Stimulated activated memory B cell treated with anti-CD40 and anti-IgM and Interleukin-4, amounts not matched to agents 10 μg/mL and 1 μg/mL and 100 μg/mL, for 72 hours (primary cell): ENCODE data around the gene C2CD2L.
"Not testable (repeated sequence)": the region's sequence is repeated elsewhere in the genome, so short reads cannot be mapped to it uniquely, and the experiment has no call there.

Experiments
- ATAC-seq: fragments of 150-1000 bp; cut with Tn5 transposase; 2 replicates; pipeline ENCODE4 v1.10.0; 2021
- H3K27ac Mint-ChIP-seq: one replicate; pipeline ENCODE4 v1.8.0; 2022; ENCODE audit warnings: mild to moderate bottlenecking, mixed read lengths
- H3K27me3 Mint-ChIP-seq: one replicate; pipeline ENCODE4 v1.8.0; 2022; ENCODE audit warnings: mixed read lengths
- H3K36me3 Mint-ChIP-seq: one replicate; pipeline ENCODE4 v1.8.0; 2022; ENCODE audit warnings: mixed read lengths
- H3K4me1 Mint-ChIP-seq: one replicate; pipeline ENCODE4 v1.8.0; 2022; ENCODE audit warnings: mixed read lengths
- H3K4me3 Mint-ChIP-seq: one replicate; pipeline ENCODE4 v1.8.0; 2022; ENCODE audit warnings: mild to moderate bottlenecking, moderate library complexity, mixed read lengths
- H3K9me3 Mint-ChIP-seq: one replicate; pipeline ENCODE4 v1.8.0; 2022; ENCODE audit warnings: mixed read lengths

The C2CD2L gene

DNA sequence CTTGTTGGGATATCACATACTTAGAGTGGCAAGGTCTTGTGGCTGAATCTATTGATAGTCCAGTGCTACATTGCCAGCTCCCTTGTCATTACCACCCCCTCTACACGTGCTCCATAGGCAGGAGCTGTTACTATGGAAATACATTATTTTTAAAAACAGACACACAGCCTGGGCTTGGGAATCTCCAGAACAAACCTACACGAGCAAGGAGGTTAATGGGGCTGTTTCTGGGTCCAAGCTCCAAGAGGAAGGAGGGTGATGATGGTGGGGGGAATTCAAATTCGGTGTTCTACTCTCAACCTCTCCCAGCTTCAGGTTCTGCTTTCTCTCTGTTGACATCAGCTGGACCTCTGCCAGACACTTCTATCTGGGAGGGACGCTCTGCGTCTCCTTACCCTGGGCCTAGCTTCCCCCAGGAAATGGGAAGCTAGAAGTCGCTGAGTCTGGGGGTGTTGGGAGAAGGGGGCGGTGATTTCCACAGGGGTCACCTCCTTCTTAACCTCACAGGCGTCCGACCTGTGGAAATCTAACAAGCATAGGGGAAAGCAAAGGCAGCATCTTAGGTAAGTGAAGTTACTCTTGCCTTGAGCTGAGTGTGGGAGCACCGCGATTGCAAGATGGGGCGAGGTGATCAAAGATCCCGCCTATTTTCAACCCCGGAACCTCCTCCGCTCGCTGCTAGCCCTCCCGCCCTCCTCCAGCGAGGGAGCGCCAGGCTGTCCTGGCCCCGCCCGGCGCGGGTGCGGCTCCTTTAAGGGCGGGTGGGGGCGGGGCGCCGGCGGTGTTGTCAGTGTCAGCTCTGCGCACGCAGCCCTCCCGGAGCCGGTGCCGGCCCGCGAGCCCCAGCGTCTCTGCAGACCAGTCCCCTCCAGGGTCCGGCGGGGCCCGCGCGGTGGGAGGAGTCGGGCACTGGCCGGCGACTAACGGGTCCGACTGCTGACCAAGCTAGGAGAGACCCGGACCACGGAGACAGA is at the start of gene C2CD2L:
Gene C2CD2L (plus strand): TSS at position 781 of the 974 bp plus-strand sequence. CDS start 398 bp downstream, outside the sequence.
- H3K4me3 Mint-ChIP-seq: peak within 1 kb of the TSS; percentile 88
- peaks cover 16% of the 10 kb centered on the region for H3K36me3 Mint-ChIP-seq
- ATAC-seq: peak; percentile 95
- no peaks in the 10 kb centered on the region for H3K9me3 Mint-ChIP-seq
- H3K27me3 Mint-ChIP-seq: no peaks in the 10 kb centered on the region
- H3K4me1 Mint-ChIP-seq: peaks cover 34% of the 10 kb centered on the region
- peak within 1 kb of the TSS; percentile 93 for H3K27ac Mint-ChIP-seq

DNA sequence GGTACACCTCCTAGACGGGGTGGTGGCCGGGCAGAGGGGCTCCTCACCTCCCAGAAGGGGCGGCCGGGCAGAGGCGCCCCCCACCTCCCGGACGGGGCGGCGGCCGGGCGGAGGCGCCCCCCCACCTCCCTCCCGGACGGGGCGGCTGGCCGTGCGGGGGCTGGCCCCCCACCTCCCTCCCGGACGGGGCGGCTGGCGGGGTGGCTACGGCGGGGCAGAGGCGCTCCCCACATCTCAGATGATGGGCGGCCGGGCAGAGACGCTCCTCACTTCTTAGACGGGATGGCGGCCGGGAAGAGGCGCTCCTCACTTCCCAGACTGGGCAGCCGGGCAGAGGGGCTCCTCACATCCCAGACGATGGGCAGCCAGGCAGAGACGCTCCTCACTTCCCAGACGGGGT is 48.0 kb upstream of the C2CD2L start:
- H3K27ac Mint-ChIP-seq, H3K27me3 Mint-ChIP-seq, H3K4me3 Mint-ChIP-seq, ATAC-seq, H3K9me3 Mint-ChIP-seq: not testable (repeated sequence)
- peaks cover 32% of the 10 kb centered on the region for H3K4me1 Mint-ChIP-seq
- H3K36me3 Mint-ChIP-seq: peaks cover 18% of the 10 kb centered on the region

DNA sequence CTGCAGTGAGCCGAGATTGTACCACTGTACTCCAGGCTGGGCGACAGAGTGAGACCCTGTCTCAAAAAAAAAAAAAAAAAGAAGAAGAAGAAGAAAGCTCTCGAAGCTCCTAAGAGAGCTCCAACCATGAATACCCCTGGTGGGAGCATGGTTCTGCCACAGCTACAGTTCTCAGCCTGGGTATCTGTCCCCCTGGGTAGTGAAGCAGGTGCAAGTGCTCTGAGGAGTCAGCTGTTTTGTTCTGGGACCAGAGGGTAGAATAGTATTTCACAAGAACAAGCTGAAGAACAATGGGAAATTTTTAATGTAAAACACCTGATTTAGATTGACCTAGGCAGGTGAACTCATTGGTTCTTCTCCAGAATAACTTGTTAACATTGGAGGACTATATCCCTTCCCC is 45.9 kb upstream of the C2CD2L start:
- Mint-ChIP-seq H3K4me1 (peaks cover 30% of the 10 kb centered on the region), H3K27ac (no peak overlapping the region)

DNA sequence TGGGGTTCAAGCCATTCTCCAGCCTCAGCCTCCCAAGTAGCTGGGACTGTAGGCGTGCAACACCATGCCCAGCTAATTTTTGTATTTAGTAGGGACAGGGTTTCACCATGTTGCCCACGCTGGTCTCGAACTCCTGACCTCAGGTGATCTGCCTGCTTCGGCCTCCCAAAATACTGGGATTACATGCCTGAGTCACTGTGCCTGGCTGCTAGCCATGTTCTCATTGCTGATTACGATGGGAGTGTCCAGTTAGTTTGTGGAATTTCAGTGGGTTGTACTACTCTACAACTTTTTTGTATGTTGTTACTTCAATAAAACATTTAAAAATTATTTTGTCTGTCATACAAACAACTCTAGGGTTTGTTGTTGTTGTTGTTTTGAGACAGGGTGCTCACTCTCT is 44.4 kb upstream of the C2CD2L start:
- Mint-ChIP-seq H3K36me3 (no peaks in the 10 kb centered on the region), H3K9me3 (no peaks in the 10 kb centered on the region), H3K27ac (no peak overlapping the region), H3K4me3 (no peak overlapping the region), H3K4me1 (peaks cover 30% of the 10 kb centered on the region), H3K27me3 (no peaks in the 10 kb centered on the region)
- ATAC-seq: no peak

More for the DNA sequence above, 45.9 kb upstream of the C2CD2L start:
- no peaks in the 10 kb centered on the region for H3K36me3 Mint-ChIP-seq
- no peak for ATAC-seq
- H3K4me3 Mint-ChIP-seq: no peak overlapping the region
- no peaks in the 10 kb centered on the region for H3K27me3 Mint-ChIP-seq
- H3K9me3 Mint-ChIP-seq: no peaks in the 10 kb centered on the region

DNA sequence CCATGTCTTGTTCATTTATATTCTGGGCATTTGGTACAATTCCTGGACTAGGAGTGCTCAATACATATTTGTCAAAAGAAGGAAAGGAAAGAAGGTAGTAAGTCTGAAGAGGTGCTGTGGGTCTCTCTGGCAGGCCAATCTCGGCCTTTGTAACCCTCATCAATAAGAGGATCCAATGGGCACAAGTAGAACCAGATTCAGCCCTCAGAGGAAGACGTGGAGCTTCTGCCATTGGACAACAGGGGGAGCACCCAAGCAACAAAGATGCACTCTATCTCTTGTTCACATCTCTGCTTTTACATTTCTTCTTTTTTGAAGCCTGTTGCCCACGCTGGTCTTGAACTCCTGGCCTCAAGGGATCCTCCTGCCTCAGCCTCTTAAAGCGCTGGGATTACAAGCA is 41.8 kb upstream of the C2CD2L start:
- Mint-ChIP-seq H3K4me3 (no peak overlapping the region), H3K27me3 (no peaks in the 10 kb centered on the region), H3K4me1 (peaks cover 31% of the 10 kb centered on the region), H3K36me3 (peaks cover 11% of the 10 kb centered on the region), H3K9me3 (no peaks in the 10 kb centered on the region), H3K27ac (no peak overlapping the region)
- no peak for ATAC-seq

DNA sequence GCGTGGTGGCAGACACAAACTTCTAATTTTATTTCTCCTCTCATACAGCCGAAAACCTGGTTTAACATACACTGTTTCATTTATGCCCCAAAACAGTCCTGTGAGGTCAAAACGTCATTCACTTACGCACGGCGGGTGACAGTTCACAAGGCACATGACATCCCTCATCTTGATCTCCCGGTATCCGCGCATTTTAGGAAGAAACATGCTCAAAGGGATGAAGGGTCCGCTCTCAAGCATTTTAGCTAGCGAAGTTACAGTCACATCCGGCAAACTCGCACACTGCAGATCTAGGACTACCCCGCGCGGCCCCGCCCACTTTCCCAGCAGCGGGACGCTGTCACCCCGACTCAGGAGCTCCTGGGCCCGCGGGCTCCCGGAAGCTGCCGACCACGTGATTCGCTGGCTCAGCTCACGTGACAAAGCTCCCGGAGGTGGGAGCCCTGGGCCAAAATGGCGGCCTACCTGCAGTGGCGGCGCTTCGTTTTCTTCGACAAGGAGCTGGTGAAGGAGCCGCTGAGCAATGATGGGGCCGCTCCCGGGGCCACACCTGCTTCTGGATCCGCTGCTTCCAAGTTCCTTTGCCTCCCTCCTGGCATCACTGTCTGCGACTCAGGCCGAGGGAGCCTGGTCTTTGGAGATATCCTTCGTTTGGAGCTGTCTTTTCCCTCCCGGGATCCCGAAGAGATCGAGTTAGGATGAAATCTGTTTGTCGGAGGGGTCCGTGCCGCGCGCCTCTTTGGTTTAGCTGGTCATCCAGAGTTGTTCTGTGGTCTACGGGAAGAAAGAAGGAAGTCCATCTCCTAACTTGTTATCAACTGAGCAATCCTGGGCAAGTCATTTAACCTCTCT is 39.5 kb upstream of the C2CD2L start, which contains the start of gene VPS11:
Gene VPS11 (plus strand): TSS at position 448 of the 852 bp plus-strand sequence. CDS start 6 bp downstream, at position 454.
- peak within 1 kb of the TSS; percentile 89 for H3K27ac Mint-ChIP-seq
- peak; percentile 99 for ATAC-seq
- peak within 1 kb of the TSS; percentile 84 for H3K4me3 Mint-ChIP-seq
- H3K27me3 Mint-ChIP-seq: no peaks in the 10 kb centered on the region
- H3K9me3 Mint-ChIP-seq: no peaks in the 10 kb centered on the region
- peaks cover 23% of the 10 kb centered on the region for H3K36me3 Mint-ChIP-seq
- H3K4me1 Mint-ChIP-seq: peaks cover 33% of the 10 kb centered on the region

DNA sequence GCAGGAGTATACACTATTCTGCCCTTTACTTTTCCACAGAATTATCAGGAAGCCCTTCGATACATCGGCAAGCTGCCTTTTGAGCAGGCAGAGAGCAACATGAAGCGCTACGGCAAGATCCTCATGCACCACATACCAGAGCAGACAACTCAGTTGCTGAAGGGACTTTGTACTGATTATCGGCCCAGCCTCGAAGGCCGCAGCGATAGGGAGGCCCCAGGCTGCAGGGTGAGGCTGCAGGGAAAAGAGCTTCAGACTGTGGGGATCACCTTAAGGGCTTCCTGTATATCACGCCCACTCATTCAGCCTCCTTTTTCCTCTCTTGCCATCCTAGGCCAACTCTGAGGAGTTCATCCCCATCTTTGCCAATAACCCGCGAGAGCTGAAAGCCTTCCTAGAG is 29.3 kb upstream of the C2CD2L start:
- Mint-ChIP-seq H3K36me3 (peaks cover 68% of the 10 kb centered on the region), H3K9me3 (no peaks in the 10 kb centered on the region), H3K4me3 (no peak overlapping the region), H3K27me3 (no peaks in the 10 kb centered on the region), H3K27ac (no peak overlapping the region), H3K4me1 (peaks cover 3% of the 10 kb centered on the region)
- no peak for ATAC-seq

DNA sequence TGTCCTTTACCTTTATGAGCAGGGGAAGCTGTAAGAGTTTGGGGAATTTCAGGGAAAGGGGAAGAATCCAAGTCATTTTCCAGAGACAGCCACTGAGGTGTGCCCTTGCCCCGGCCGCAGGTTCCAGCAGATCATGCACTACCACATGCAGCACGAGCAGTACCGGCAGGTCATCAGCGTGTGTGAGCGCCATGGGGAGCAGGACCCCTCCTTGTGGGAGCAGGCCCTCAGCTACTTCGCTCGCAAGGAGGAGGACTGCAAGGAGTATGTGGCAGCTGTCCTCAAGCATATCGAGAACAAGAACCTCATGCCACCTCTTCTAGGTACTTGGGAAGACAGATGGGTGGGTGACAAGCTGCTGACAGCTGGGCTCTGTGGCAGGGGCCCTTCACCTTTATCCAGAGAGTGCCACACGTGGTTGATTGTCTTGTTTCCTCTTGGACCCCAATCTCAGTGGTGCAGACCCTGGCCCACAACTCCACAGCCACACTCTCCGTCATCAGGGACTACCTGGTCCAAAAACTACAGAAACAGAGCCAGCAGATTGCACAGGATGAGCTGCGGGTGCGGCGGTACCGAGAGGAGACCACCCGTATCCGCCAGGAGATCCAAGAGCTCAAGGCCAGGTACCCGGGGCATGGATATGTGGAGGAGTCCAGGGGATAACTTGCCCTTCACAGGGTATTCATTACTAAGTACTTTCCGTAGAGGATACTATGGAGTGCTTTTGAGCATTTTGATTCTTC is 28.3 kb upstream of the C2CD2L start:
- Mint-ChIP-seq H3K4me1 (no peaks in the 10 kb centered on the region), H3K9me3 (no peaks in the 10 kb centered on the region), H3K36me3 (peaks cover 60% of the 10 kb centered on the region), H3K27ac (no peak overlapping the region), H3K27me3 (no peaks in the 10 kb centered on the region), H3K4me3 (no peak overlapping the region)
- no peak for ATAC-seq

DNA sequence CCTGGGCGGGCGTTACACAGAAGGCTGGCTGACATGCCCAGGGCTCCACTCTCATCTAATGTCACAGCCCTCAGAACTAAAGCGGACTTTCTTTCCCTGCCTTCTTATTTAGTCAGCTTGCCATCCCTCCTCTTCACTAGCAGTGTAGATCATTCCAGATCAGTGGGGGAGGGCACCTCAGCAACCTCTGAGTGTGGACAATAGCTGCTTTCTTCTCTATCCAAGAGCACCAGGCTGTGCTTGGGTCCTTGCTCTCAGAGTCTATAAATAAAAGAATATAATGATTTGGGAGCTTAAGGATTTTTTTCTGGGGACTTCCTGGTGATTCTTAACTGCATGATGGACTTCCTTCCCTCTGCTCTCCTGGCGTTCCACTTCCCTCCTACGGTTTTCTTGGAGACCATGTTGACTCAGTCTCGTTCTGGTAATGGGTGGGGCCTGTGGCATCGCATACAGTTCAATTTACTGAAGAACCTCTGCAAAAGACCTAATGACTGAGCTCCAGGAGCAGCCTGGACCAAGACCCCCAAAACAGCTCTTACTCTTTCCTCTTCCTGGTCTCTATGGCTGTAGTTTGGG is 25.4 kb upstream of the C2CD2L start:
- Mint-ChIP-seq H3K4me3 (no peak overlapping the region), H3K4me1 (peaks cover 18% of the 10 kb centered on the region), H3K27ac (no peak overlapping the region), H3K36me3 (peaks cover 52% of the 10 kb centered on the region), H3K27me3 (no peaks in the 10 kb centered on the region), H3K9me3 (no peaks in the 10 kb centered on the region)
- no peak for ATAC-seq

DNA sequence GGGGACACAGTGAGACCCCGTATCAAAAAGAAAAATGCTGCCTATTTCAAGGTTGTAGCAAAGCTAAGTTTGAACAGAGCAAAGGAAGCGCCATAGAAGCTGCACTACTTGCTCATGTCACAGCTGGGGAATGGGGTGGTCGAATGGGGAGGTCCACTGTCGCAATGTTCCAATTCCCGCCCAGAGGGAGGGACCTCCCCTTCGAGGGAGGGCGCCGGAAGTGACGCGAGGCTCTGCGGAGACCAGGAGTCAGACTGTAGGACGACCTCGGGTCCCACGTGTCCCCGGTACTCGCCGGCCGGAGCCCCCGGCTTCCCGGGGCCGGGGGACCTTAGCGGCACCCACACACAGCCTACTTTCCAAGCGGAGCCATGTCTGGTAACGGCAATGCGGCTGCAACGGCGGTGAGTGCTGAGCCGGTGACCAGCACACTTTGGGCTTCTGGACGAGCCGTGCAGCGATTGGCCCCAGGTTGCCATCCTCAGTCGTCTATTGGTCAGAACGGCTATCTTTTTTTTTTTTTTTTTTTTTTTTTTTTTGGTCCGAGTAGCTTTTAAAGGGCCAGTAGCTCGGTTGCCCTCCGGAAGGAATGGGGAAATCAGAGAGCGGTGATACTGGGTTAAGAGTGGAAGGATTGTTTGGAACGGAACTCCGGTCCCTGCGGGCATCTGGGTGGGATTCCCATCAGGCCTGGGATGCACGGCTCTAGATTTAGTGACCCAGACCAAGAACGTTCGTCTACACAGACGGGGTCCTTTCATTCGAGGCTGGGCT is 22.3 kb upstream of the C2CD2L start, which contains the start of gene HMBS:
Gene HMBS (plus strand): TSS at position 219 of the 774 bp plus-strand sequence. CDS start 153 bp downstream, at position 372.
- ATAC-seq: peak; percentile 97
- H3K27ac Mint-ChIP-seq: peak within 1 kb of the TSS; percentile 97
- no peaks in the 10 kb centered on the region for H3K27me3 Mint-ChIP-seq
- H3K4me1 Mint-ChIP-seq: peaks cover 28% of the 10 kb centered on the region
- H3K36me3 Mint-ChIP-seq: peaks cover 27% of the 10 kb centered on the region
- peak within 1 kb of the TSS; percentile 96 for H3K4me3 Mint-ChIP-seq
- no peaks in the 10 kb centered on the region for H3K9me3 Mint-ChIP-seq

DNA sequence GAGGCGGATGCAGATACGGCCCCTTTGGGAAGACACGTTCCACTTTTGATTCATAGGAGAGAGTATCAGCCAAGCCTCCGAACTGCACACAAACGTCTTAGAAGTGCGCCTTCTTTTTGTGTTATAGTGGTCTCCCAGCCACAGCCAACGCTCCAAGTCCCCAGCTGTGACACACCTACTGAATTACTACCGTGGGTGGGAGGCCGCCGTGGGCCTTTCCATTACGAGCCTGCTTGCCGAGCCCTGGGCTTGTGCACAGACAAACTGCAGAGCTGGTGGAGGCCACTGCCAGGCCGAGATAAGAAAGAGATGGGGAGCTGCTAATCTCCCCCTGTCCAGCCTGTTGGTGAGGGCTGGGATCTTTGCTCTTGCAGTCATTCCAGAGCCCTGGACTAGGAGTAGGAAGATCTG is 21.7 kb upstream of the C2CD2L start:
- H3K27me3 Mint-ChIP-seq: no peaks in the 10 kb centered on the region
- ATAC-seq: peak; percentile 35
- peak overlapping the region; percentile 97 for H3K27ac Mint-ChIP-seq
- H3K36me3 Mint-ChIP-seq: peaks cover 30% of the 10 kb centered on the region
- H3K9me3 Mint-ChIP-seq: no peaks in the 10 kb centered on the region
- peaks cover 34% of the 10 kb centered on the region for H3K4me1 Mint-ChIP-seq
- H3K4me3 Mint-ChIP-seq: peak overlapping the region; percentile 96

DNA sequence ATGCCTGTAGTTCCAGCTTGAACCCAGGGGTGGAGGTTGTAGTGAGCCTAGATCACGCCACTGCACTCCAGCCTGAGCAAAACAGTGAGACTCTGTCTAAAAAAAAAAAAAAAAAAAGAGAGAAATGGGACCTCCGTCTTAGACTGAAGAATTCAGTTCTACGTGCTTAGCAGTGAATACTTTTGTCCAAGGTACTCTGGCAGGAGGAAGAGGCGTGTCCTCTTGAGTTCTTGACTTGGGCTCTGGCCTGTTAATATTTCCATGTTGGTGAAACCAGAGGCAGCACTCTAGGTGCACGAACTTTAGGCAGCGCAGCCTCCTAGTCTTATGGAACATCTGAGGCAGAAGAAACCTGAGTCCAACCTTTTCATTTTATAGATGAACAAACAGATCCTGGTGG is 20.0 kb upstream of the C2CD2L start:
- no peak for ATAC-seq
- Mint-ChIP-seq H3K4me1 (peaks cover 34% of the 10 kb centered on the region), H3K27ac (no peak overlapping the region), H3K36me3 (peaks cover 17% of the 10 kb centered on the region), H3K27me3 (no peaks in the 10 kb centered on the region), H3K4me3 (no peak overlapping the region), H3K9me3 (no peaks in the 10 kb centered on the region)

DNA sequence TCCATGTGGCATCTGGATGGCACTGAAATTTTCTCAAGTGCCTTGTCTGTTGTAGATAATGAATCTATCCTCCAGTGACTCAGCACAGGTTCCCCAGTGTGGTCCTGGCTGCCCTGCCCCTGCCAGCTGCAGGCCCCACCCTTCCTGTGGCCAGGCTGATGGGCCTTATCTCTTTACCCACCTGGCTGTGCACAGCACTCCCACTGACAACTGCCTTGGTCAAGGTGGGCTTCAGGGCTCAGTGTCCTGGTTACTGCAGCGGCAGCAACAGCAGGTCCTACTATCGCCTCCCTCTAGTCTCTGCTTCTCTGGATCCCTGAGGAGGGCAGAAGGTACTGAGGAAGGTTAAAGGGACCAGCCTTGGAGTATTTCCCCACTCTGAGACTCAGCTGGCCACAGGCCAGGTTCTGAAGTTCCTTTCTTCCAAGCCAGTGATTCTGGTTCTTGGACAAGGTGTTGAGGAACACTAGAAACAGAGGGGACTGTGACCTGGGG is 19.4 kb upstream of the C2CD2L start:
- no peak overlapping the region for H3K4me3 Mint-ChIP-seq
- H3K27ac Mint-ChIP-seq: no peak overlapping the region
- peaks cover 17% of the 10 kb centered on the region for H3K36me3 Mint-ChIP-seq
- H3K4me1 Mint-ChIP-seq: peaks cover 41% of the 10 kb centered on the region
- no peak for ATAC-seq
- H3K9me3 Mint-ChIP-seq: no peaks in the 10 kb centered on the region
- H3K27me3 Mint-ChIP-seq: no peaks in the 10 kb centered on the region

DNA sequence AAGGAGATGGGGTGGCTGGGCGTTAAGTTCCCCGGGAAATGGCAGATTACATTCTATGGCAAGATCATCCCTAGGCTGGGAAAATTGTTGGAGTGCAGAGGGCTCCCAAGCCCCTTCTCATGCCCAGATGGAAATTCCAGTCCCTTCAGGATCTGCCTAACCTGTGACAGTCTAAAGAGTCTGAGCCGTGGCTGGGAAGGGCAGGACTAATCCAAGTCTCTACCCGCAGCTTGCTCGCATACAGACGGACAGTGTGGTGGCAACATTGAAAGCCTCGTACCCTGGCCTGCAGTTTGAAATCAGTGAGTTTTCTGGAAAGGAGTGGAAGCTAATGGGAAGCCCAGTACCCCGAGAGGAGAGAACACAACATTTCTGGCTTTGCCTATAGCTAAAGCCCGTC is 18.7 kb upstream of the C2CD2L start:
- Mint-ChIP-seq H3K27me3 (no peaks in the 10 kb centered on the region), H3K36me3 (peaks cover 21% of the 10 kb centered on the region), H3K4me3 (no peak overlapping the region)

More for the DNA sequence above, 18.7 kb upstream of the C2CD2L start:
- H3K4me1 Mint-ChIP-seq: peaks cover 46% of the 10 kb centered on the region
- no peaks in the 10 kb centered on the region for H3K9me3 Mint-ChIP-seq
- no peak for ATAC-seq
- H3K27ac Mint-ChIP-seq: no peak overlapping the region
